SK-N-MC (cell line): ENCODE data around the gene SSC4D.
"Not testable (repeated sequence)": the region's sequence is repeated elsewhere in the genome, so short reads cannot be mapped to it uniquely, and the experiment has no call there.

Experiments used
- DNase-seq: peaks from one replicate; pipeline ENCODE4 v3.0.0-alpha.2; 2011; ENCODE audit warnings: low read depth, low spot score
- H3K27ac ChIP-seq: fragments of 200-600 bp; sonication (generic); 2 replicates; pipeline ENCODE4 v1.5.1; 2016; ENCODE audit warnings: mixed run types
- H3K36me3 ChIP-seq: fragments of 200-600 bp; sonication (generic); 2 replicates; pipeline ENCODE4 v1.6.1; 2017; ENCODE audit warnings: antibody characterized with exemption, low read length, mixed read lengths; ENCODE audit not compliant: insufficient read depth
- H3K4me3 ChIP-seq: fragments of 200-600 bp; sonication (generic); 2 replicates; pipeline ENCODE4 v1.5.1; 2016
- H3K9ac ChIP-seq: fragments of 200-600 bp; sonication (generic); 2 replicates; pipeline ENCODE4 v1.8.0; 2017; ENCODE audit warnings: mixed run types, mixed read lengths; ENCODE audit not compliant: insufficient read length
- H3K9me3 ChIP-seq: fragments of 200-600 bp; sonication (generic); 2 replicates; pipeline ENCODE4 v1.6.1; 2017; ENCODE audit warnings: low read depth, mild to moderate bottlenecking, antibody characterized with exemption, low read length, moderate library complexity, mixed read lengths
- EZH2 ChIP-seq: fragments of 200-600 bp; sonication (generic); IDR thresholded peaks from one replicate; pipeline ENCODE4 v1.6.1; 2017; ENCODE audit warnings: antibody characterized with exemption
- FOXP2 ChIP-seq: optimal IDR thresholded peaks from 2 replicates; pipeline ENCODE3; 2011; ENCODE audit warnings: mild to moderate bottlenecking, moderate library complexity; ENCODE audit not compliant: insufficient read depth; ENCODE audit errors: extremely low read length, control extremely low read depth
- POLR2AphosphoS5 ChIP-seq: IDR thresholded peaks from 2 replicates; pipeline ENCODE4 v1.6.1; 2012; ENCODE audit warnings: mild to moderate bottlenecking, low read depth, low read length, borderline replicate concordance

The SSC4D gene

GRCh38 chr7:76430836-76431235, 21.3 kb upstream of the SSC4D start:
- Histone ChIP-seq H3K36me3 (no peaks in the 10 kb centered on the region), H3K9ac (no peak overlapping the region), H3K9me3 (no peaks in the 10 kb centered on the region), H3K27ac (no peak overlapping the region), H3K4me3 (no peak overlapping the region)
- no peak for DNase-seq
- TF ChIP-seq POLR2AphosphoS5 = no peak
- no peak for TF ChIP-seq EZH2

- Histone ChIP-seq H3K9ac (no peak overlapping the region), H3K27ac (no peak overlapping the region), H3K36me3 (no peaks in the 10 kb centered on the region), H3K9me3 (no peaks in the 10 kb centered on the region), H3K4me3 (no peak overlapping the region)
- no peak for DNase-seq
- no peak for TF ChIP-seq POLR2AphosphoS5
- TF ChIP-seq FOXP2 = no peak
- no peak for TF ChIP-seq EZH2
Observed at GRCh38 chr7:76430211-76430610, 20.7 kb upstream of the SSC4D start.

DNA sequence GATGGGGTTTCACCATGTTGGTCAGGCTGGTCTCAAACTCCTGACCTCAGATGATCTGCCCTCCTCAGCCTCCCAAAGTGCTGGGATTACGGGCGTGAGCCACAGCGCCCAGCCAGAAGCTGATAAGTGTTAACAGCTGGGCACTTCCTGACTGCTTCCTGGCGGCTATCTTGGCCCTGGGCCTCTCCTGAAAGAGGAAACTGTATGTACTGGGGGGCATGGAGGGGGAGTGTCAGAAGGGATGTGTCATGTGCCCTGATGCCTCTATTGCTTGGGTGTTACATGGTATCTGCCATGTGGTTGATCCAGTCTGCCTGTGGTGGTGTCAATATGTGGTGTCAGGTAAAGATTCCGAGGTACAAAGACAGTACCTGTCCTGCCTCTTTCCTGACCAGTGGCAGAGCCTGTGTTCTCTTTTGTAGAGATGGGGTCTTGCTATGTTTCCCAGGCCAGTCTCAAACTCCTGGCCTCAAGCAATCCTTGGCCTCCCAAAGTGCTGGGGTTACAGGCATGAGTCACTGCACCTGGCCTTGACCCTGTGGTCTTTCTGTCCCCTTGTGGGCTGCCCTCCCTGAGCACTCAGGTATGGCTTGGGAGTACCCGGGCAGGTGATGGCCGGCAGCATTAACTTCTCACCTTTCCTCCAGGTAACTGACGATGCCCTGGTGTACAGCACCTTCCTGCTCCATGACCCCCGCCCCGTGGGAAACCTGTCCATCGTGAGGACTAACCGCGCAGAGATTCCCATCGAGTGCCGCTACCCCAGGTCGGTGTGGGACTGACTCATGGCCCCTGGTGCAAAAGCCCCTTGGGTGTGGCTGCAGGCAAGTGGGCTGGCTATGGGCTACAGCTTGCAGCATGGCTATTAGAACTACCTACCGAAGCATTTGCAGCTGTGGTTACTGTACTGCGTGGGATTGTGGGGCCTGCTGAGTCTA, 19.6 kb upstream of the SSC4D start:
- no peak for DNase-seq
- Histone ChIP-seq H3K9ac (no peak overlapping the region), H3K9me3 (no peaks in the 10 kb centered on the region), H3K36me3 (no peaks in the 10 kb centered on the region), H3K4me3 (no peak overlapping the region), H3K27ac (no peak overlapping the region)
- TF ChIP-seq FOXP2 = no peak
- no peak for TF ChIP-seq POLR2AphosphoS5
- no peak for TF ChIP-seq EZH2

- TF ChIP-seq FOXP2 (no peak), EZH2 (no peak), POLR2AphosphoS5 (no peak)
- Histone ChIP-seq H3K27ac (no peak overlapping the region), H3K9ac (no peak overlapping the region), H3K4me3 (no peak overlapping the region), H3K36me3 (no peaks in the 10 kb centered on the region), H3K9me3 (no peaks in the 10 kb centered on the region)
- no peak for DNase-seq
Observed at GRCh38 chr7:76428149-76428823, 18.8 kb upstream of the SSC4D start.

DNA sequence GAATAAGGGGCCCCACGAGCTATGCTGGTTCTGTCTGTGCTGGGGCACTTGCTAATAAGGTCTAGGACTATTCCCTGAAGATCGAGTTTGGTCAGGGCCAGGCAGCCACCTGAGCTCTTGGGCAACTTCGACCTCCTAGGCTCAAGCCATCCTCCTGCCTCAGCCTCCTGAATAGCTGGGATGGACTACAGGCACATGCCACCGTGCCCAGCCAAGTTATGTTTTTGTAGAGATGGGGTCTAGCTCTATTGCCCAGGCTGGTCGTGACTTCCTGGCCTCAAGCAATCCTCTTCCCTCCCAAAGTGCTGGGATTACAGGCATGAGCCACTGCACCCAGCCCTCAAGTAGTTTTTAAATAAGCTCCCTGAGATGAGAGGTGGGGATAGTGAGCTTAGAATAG, 18.1 kb upstream of the SSC4D start:
- no peak for DNase-seq
- TF ChIP-seq FOXP2 = no peak
- TF ChIP-seq EZH2 = no peak
- no peak for TF ChIP-seq POLR2AphosphoS5
- Histone ChIP-seq H3K27ac (no peak overlapping the region), H3K4me3 (no peak overlapping the region), H3K36me3 (no peaks in the 10 kb centered on the region), H3K9me3 (no peaks in the 10 kb centered on the region), H3K9ac (no peak overlapping the region)

GRCh38 chr7:76426246-76426645, 16.7 kb upstream of the SSC4D start:
- H3K9me3 ChIP-seq = no peaks in the 10 kb centered on the region

DNA sequence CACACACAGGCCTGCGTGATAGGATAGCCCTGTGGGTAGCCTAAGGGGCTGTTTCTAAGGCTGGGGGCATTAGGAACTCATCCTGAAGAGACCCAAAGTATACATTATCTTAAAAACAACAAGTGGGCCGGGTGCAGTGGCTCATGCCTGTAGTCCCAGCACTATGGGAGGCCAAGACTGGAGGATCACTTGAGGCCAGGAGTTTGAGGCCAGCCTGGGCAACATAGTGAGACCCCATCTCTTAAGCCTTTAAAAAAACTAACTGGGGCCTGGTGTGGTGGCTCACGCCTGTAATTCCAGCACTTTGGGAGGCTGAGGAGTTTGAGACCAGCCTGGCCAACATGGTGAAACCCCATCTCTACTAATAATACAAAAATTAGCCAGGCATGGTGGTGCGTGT, 16.1 kb upstream of the SSC4D start:
- H3K27ac ChIP-seq = not testable (repeated sequence)

More at GRCh38 chr7:76426246-76426645, 16.7 kb upstream of the SSC4D start:
- Histone ChIP-seq H3K4me3 (no peak overlapping the region), H3K27ac (no peak overlapping the region), H3K36me3 (no peaks in the 10 kb centered on the region), H3K9ac (no peak overlapping the region)
- DNase-seq = no peak
- TF ChIP-seq FOXP2 = no peak
- no peak for TF ChIP-seq POLR2AphosphoS5
- TF ChIP-seq EZH2 = no peak

GRCh38 chr7:76425156-76425555, 15.7 kb upstream of the SSC4D start:
- Histone ChIP-seq H3K9ac (no peak overlapping the region), H3K4me3 (no peak overlapping the region), H3K36me3 (no peaks in the 10 kb centered on the region), H3K9me3 (no peaks in the 10 kb centered on the region), H3K27ac (no peak overlapping the region)
- DNase-seq = no peak
- TF ChIP-seq EZH2 = no peak
- TF ChIP-seq POLR2AphosphoS5 = no peak
- TF ChIP-seq FOXP2 = no peak

More for the DNA sequence above, 16.1 kb upstream of the SSC4D start:
- H3K4me3 ChIP-seq, H3K9ac ChIP-seq, DNase-seq, H3K36me3 ChIP-seq, H3K9me3 ChIP-seq: not testable (repeated sequence)
